Hepatocyte (in vitro differentiated cells): ENCODE results near the gene VASH2.

ENCODE experiments used
- EZH2 ChIP-seq: fragments of 200-600 bp; sonication (generic); IDR thresholded peaks from 2 replicates; pipeline ENCODE4 v1.6.1; 2016; ENCODE audit warnings: antibody characterized with exemption, mild to moderate bottlenecking, borderline replicate concordance
- TF ChIP-seq, protein P1 (sequence below): fragments of 200-600 bp; sonication (generic); IDR thresholded peaks from 2 replicates; pipeline ENCODE4 v1.5.1; 2016; ENCODE audit warnings: antibody characterized with exemption, mild to moderate bottlenecking; ENCODE audit not compliant: poor library complexity

DNA sequence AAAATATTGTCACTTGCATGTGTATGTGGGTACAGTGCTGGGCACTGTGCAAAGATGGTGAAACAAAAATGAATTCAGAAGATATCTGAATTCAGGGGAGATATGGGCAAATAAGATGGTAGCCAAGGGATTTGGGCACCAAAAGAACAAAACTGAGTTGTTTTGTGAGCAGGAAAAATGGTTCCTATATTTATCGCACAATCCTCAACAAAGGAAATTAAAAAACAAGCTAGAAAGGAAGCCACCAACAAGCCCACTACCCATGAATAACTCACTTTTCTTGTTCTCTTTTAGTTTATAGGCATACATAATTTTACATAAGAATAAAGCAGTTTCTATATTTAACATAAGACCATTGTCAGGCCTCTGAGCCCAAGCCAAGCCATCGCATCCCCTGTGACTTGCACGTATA lies 40.7 kb upstream of the VASH2 start:
- TF ChIP-seq, protein P1, sequence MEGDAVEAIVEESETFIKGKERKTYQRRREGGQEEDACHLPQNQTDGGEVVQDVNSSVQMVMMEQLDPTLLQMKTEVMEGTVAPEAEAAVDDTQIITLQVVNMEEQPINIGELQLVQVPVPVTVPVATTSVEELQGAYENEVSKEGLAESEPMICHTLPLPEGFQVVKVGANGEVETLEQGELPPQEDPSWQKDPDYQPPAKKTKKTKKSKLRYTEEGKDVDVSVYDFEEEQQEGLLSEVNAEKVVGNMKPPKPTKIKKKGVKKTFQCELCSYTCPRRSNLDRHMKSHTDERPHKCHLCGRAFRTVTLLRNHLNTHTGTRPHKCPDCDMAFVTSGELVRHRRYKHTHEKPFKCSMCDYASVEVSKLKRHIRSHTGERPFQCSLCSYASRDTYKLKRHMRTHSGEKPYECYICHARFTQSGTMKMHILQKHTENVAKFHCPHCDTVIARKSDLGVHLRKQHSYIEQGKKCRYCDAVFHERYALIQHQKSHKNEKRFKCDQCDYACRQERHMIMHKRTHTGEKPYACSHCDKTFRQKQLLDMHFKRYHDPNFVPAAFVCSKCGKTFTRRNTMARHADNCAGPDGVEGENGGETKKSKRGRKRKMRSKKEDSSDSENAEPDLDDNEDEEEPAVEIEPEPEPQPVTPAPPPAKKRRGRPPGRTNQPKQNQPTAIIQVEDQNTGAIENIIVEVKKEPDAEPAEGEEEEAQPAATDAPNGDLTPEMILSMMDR = no peak
- no peak for TF ChIP-seq EZH2
